ENCODE data around the gene TESK2. TPM values are rescaled to one million over a fixed set of nuclear protein-coding genes. Genes with fewer than 3 reads are reported as not detected.

Gene TESK2
- total RNA-seq, 1 experiment from 2014 or later, result 5.0 TPM

- Histone ChIP-seq H2AFZ (ENCODE audit: low read depth, low read length, poor library complexity, severe bottlenecking) (no peak overlapping the region), H3K27me3 (ENCODE audit: insufficient read depth, low read length) (no peaks in the 10 kb centered on the region), H3K9me2 (ENCODE audit: insufficient read depth) (no peaks in the 10 kb centered on the region), H3K4me2 (ENCODE audit: low read length) (no peak overlapping the region), H3K4me3 (replicated peaks in 1 of 2; ENCODE audit: low read depth in 1 of 2, low read length in 2 of 2) (no peak overlapping the region), H3K27ac (ENCODE audit: low read depth, low read length) (no peak overlapping the region), H3K79me2 (ENCODE audit: insufficient read depth, low read length) (no peaks in the 10 kb centered on the region), H3K9me3 (ENCODE audit: control insufficient read depth in 1 of 2, insufficient read depth in 1 of 2, low read depth in 1 of 2, low read length in 2 of 2) (no peaks in the 10 kb centered on the region), H3K9ac (ENCODE audit: low read length) (no peak overlapping the region), H3K4me1 (ENCODE audit: control insufficient read depth in 1 of 2, insufficient read depth in 2 of 2, low read length in 2 of 2) (peaks cover 2 to 13% of the 10 kb centered on the region in 2 experiments; a peak in 3 of 4 replicates), H3K36me3 (ENCODE audit: control insufficient read depth in 1 of 2, insufficient read depth in 2 of 2, low read length in 2 of 2) (no peaks in the 10 kb centered on the region), H4K20me1 (ENCODE audit: insufficient read depth) (no peaks in the 10 kb centered on the region)
- CTCF ChIA-PET, result interaction anchor here (7.8 kb wide), 1 partner anchor 283 kb away, joined by 214 read pairs; the partner anchor contains the start of genes HECTD3 and UROD
- RAD21 ChIA-PET (ENCODE audit: low non-redundant PET in 1 of 2, low total read pairs in 2 of 2, uncharacterized antibody in 2 of 2, unreplicated experiment in 2 of 2), result interaction anchor here in 1 of 2 experiments (2.2 kb wide), 1 partner anchor 285 kb away, joined by 9 read pairs; no protein-coding TSS in a partner anchor
- TF ChIP-seq CBX3 (IDR thresholded peaks at IDR 0.05; ENCODE audit: low read depth) (no peak), POLR2A (IDR thresholded peaks at IDR 0.05; ENCODE audit: borderline replicate concordance, extremely low read depth, insufficient read depth, insufficient read length) (no peak), ELF1 (IDR thresholded peaks at IDR 0.05; ENCODE audit: borderline replicate concordance, low read depth) (no peak)
- TF ChIP-seq, protein P1, sequence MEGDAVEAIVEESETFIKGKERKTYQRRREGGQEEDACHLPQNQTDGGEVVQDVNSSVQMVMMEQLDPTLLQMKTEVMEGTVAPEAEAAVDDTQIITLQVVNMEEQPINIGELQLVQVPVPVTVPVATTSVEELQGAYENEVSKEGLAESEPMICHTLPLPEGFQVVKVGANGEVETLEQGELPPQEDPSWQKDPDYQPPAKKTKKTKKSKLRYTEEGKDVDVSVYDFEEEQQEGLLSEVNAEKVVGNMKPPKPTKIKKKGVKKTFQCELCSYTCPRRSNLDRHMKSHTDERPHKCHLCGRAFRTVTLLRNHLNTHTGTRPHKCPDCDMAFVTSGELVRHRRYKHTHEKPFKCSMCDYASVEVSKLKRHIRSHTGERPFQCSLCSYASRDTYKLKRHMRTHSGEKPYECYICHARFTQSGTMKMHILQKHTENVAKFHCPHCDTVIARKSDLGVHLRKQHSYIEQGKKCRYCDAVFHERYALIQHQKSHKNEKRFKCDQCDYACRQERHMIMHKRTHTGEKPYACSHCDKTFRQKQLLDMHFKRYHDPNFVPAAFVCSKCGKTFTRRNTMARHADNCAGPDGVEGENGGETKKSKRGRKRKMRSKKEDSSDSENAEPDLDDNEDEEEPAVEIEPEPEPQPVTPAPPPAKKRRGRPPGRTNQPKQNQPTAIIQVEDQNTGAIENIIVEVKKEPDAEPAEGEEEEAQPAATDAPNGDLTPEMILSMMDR (IDR thresholded peaks at IDR 0.05 in 2 of 3, conservative IDR thresholded peaks at IDR 0.05 in 1 of 3; ENCODE audit: borderline replicate concordance in 1 of 3, insufficient read depth in 1 of 3, low read depth in 2 of 3, low read length in 2 of 3), result no peak
- TF ChIP-seq, protein P2, sequence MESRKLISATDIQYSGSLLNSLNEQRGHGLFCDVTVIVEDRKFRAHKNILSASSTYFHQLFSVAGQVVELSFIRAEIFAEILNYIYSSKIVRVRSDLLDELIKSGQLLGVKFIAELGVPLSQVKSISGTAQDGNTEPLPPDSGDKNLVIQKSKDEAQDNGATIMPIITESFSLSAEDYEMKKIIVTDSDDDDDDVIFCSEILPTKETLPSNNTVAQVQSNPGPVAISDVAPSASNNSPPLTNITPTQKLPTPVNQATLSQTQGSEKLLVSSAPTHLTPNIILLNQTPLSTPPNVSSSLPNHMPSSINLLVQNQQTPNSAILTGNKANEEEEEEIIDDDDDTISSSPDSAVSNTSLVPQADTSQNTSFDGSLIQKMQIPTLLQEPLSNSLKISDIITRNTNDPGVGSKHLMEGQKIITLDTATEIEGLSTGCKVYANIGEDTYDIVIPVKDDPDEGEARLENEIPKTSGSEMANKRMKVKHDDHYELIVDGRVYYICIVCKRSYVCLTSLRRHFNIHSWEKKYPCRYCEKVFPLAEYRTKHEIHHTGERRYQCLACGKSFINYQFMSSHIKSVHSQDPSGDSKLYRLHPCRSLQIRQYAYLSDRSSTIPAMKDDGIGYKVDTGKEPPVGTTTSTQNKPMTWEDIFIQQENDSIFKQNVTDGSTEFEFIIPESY (IDR thresholded peaks at IDR 0.05; ENCODE audit: extremely low read depth, insufficient replicate concordance, low read length), result no peak
- ATAC-seq, result no peak
- intact Hi-C loops (cut with micrococcal nuclease), result no loop called here
- POLR2A ChIA-PET, result interaction anchor here (1.3 kb wide), 1 partner anchor 287 kb away, joined by 5 read pairs; the partner anchor contains the start of gene UROD
- DNase-seq (ENCODE audit: low read depth, low spot score), result no peak
- BruUV-seq (replicated peaks), result no TSS peak
Measured at GRCh38 chr1:45299296-45299695, 191.7 kb downstream of the TESK2 start.
